HCT116 (cell line): ENCODE data around the gene NT5DC3. TPM values are rescaled to one million over a fixed set of nuclear protein-coding genes. Genes with fewer than 3 reads are reported as not detected.

Source experiments
- ATAC-seq: fragments of 200-7000 bp; cut with Tn5 transposase; 2 replicates; pipeline ENCODE4 v1.9.1; 2020; ENCODE audit warnings: mild to moderate bottlenecking, moderate library complexity
- BruUV-seq: library from RNA; stranded (reverse); fragments of 400-500 nt; replicated peaks from 2 replicates; lab custom pipeline; 2021; lab: Mats Ljungman, UMichigan
- CTCF ChIA-PET: fragments of 300-600 bp; sonication (Branson Sonifier 250); formaldehyde crosslinking; loops from one replicate; lab custom pipeline; 2021; ENCODE audit warnings: antibody characterized with exemption; lab: Charles Lee
- POLR2A ChIA-PET: fragments of 300-600, 350-600 bp; sonication (Branson Sonifier 250); formaldehyde crosslinking; loops from one replicate; lab custom pipeline; 2021; ENCODE audit warnings: antibody characterized with exemption; lab: Charles Lee
- RAD21 ChIA-PET, 2 experiments: fragments of 300-600 bp; sonication (Branson Sonifier 250); formaldehyde crosslinking; loops; one replicate each; lab custom pipeline; 2023; ENCODE audit warnings: low total read pairs in 2 of 2; ENCODE audit not compliant: uncharacterized antibody in 2 of 2, unreplicated experiment in 2 of 2, low non-redundant PET in 1 of 2; lab: Charles Lee
- DNase-seq: peaks from one replicate; pipeline ENCODE4 v3.0.0-alpha.2; 2010; ENCODE audit warnings: low read depth, low spot score
- H2AFZ ChIP-seq: fragments of 200-600 bp; shearing (Covaris generic), sonication (generic); 2 replicates; pipeline ENCODE4 v1.6.1; 2017; ENCODE audit warnings: low read depth, mixed run types, mixed read lengths, antibody characterized with exemption, low read length; ENCODE audit not compliant: poor library complexity, severe bottlenecking
- H3K27ac ChIP-seq: 2 replicates; pipeline ENCODE4 v1.5.1; 2012; ENCODE audit warnings: low read depth, low read length
- H3K27me3 ChIP-seq: fragments of 200-600 bp; sonication (generic); 2 replicates; pipeline ENCODE4 v1.6.1; 2016; ENCODE audit warnings: mixed run types, low read length, mixed read lengths; ENCODE audit not compliant: insufficient read depth
- H3K36me3 ChIP-seq, 2 experiments: fragments of 200-500 bp in 1 of 2; fragments of 200-600 bp in 1 of 2; sonication (Bioruptor generic) in 1 of 2; sonication (generic) in 1 of 2; 2 replicates each; pipeline versions ENCODE4 v1.5.1 to v1.6.1; 2014 to 2016; ENCODE audit warnings: low read length in 2 of 2, inconsistent platforms in 1 of 2, mixed read lengths in 1 of 2, mixed run types in 1 of 2; ENCODE audit not compliant: insufficient read depth in 2 of 2, control insufficient read depth in 1 of 2
- H3K4me1 ChIP-seq, 2 experiments: fragments of 200-600 bp in 1 of 2; sonication (generic) in 1 of 2; 2 replicates each; pipeline versions ENCODE4 v1.5.1 to v1.6.1; 2012 to 2017; ENCODE audit warnings: low read length in 2 of 2, inconsistent platforms in 1 of 2, mild to moderate bottlenecking in 1 of 2, mixed read lengths in 1 of 2, mixed run types in 1 of 2, moderate library complexity in 1 of 2; ENCODE audit not compliant: insufficient read depth in 2 of 2, control insufficient read depth in 1 of 2
- H3K4me2 ChIP-seq: fragments of 200-600 bp; sonication (generic); 2 replicates; pipeline ENCODE4 v1.6.1; 2017; ENCODE audit warnings: mixed run types, low read length, mixed read lengths
- H3K4me3 ChIP-seq, 2 experiments: fragments of 200-600 bp in 1 of 2; sonication (generic) in 1 of 2; replicated peaks in 1 of 2; 2 replicates each; pipeline ENCODE4 v1.5.1; 2011 to 2016; ENCODE audit warnings: low read length in 2 of 2, control low read depth in 1 of 2, low read depth in 1 of 2, mild to moderate bottlenecking in 1 of 2, mixed read lengths in 1 of 2, mixed run types in 1 of 2
- H3K79me2 ChIP-seq: fragments of 200-600 bp; sonication (generic); 2 replicates; pipeline ENCODE4 v1.6.1; 2017; ENCODE audit warnings: mild to moderate bottlenecking, mixed run types, low read length, moderate library complexity, mixed read lengths; ENCODE audit not compliant: insufficient read depth
- H3K9ac ChIP-seq: fragments of 200-600 bp; sonication (generic); 2 replicates; pipeline ENCODE4 v1.6.1; 2016; ENCODE audit warnings: low read length, mixed read lengths
- H3K9me2 ChIP-seq: fragments of 200-600 bp; sonication (generic), shearing (Covaris generic); 2 replicates; pipeline ENCODE4 v1.6.1; 2017; ENCODE audit warnings: mixed run types, mild to moderate bottlenecking, moderate library complexity; ENCODE audit not compliant: insufficient read depth
- H3K9me3 ChIP-seq, 2 experiments: fragments of 200-500 bp in 1 of 2; fragments of 200-600 bp in 1 of 2; sonication (Bioruptor generic) in 1 of 2; sonication (generic) in 1 of 2; 2 replicates each; pipeline ENCODE4 v1.6.1; 2014 to 2017; ENCODE audit warnings: low read length in 2 of 2, mixed read lengths in 2 of 2, inconsistent platforms in 1 of 2, low read depth in 1 of 2, mild to moderate bottlenecking in 1 of 2, mixed run types in 1 of 2, moderate library complexity in 1 of 2; ENCODE audit not compliant: control insufficient read depth in 1 of 2, insufficient read depth in 1 of 2
- H4K20me1 ChIP-seq: fragments of 200-600 bp; sonication (generic), shearing (Covaris generic); 2 replicates; pipeline ENCODE4 v1.6.1; 2017; ENCODE audit warnings: mixed run types, mild to moderate bottlenecking, moderate library complexity; ENCODE audit not compliant: insufficient read depth
- EGR1 ChIP-seq: IDR thresholded peaks from 2 replicates; pipeline ENCODE4 v1.6.1; 2012; ENCODE audit warnings: low read depth
- EZH2phosphoT487 ChIP-seq: fragments of 200-600 bp; IDR thresholded peaks from 2 replicates; pipeline ENCODE4 v1.6.1; 2018; ENCODE audit warnings: antibody characterized with exemption, borderline replicate concordance
- FOSL1 ChIP-seq: IDR thresholded peaks from 2 replicates; pipeline ENCODE4 v1.6.1; 2012; ENCODE audit warnings: low read depth
- JUND ChIP-seq: IDR thresholded peaks from 2 replicates; pipeline ENCODE4 v1.6.1; 2012
- MAX ChIP-seq: IDR thresholded peaks from 2 replicates; pipeline ENCODE4 v1.6.1; 2012
- POLR2A ChIP-seq: IDR thresholded peaks from 2 replicates; pipeline ENCODE4 v1.7.0; 2011; ENCODE audit warnings: borderline replicate concordance; ENCODE audit not compliant: insufficient read depth, insufficient read length; ENCODE audit errors: extremely low read depth
- RAD21 ChIP-seq: IDR thresholded peaks from 2 replicates; pipeline ENCODE4 v1.6.1; 2012; ENCODE audit warnings: low read depth, mild to moderate bottlenecking
- REST ChIP-seq: IDR thresholded peaks from 2 replicates; pipeline ENCODE4 v1.6.1; 2012; ENCODE audit warnings: low read depth
- SIN3A ChIP-seq: IDR thresholded peaks from 2 replicates; pipeline ENCODE4 v1.6.1; 2012; ENCODE audit warnings: low read depth
- ZFX ChIP-seq: fragments of 450-650 bp; IDR thresholded peaks from 2 replicates; pipeline ENCODE4 v1.6.1; 2017
- ZNF274 ChIP-seq: fragments of 200-500 bp; sonication (Bioruptor generic); IDR thresholded peaks from 2 replicates; pipeline ENCODE4 v1.6.1; 2014; ENCODE audit warnings: mild to moderate bottlenecking, low read depth, low read length, inconsistent platforms
- intact Hi-C: fragments of 100-400 bp; cut with micrococcal nuclease; formaldehyde crosslinking; loops from 2 replicates; pipeline ENCODE4 v1.10.0; 2022
- total RNA-seq: library from RNA; stranded (reverse); gene quantifications from one replicate; pipeline ENCODE4 v1.2.1, GENCODE V29; 2021; ENCODE audit not compliant: unreplicated experiment

NT5DC3 gene
- total RNA-seq, 1 experiment from 2014 or later = 18.7 TPM

- TF ChIP-seq RAD21 (no peak), SIN3A (no peak), MAX (no peak), FOSL1 (no peak), POLR2A (no peak), ZFX (no peak), EGR1 (no peak)
Measured at GRCh38 chr12:103756443-103756842, 84.6 kb downstream of the NT5DC3 start (continued).

- Histone ChIP-seq H3K27me3 (no peaks in the 10 kb centered on the region), H3K9ac (no peak overlapping the region), H3K4me1 (no peaks in the 10 kb centered on the region), H4K20me1 (no peaks in the 10 kb centered on the region), H3K27ac (no peak overlapping the region), H3K4me3 (no peak overlapping the region), H3K79me2 (no peaks in the 10 kb centered on the region), H2AFZ (no peak overlapping the region), H3K36me3 (no peaks in the 10 kb centered on the region), H3K4me2 (no peak overlapping the region), H3K9me2 (no peaks in the 10 kb centered on the region), H3K9me3 (no peaks in the 10 kb centered on the region)
- no peak for DNase-seq
- TF ChIP-seq ZNF274 = no peak
- no peak for TF ChIP-seq POLR2A
- BruUV-seq = no TSS peak
- ChIA-PET POLR2A (no interaction called here), CTCF (no interaction called here), RAD21 (no interaction called here)
- intact Hi-C loops = no loop called here
- no peak for ATAC-seq
Measured at GRCh38 chr12:103755425-103755824, 85.6 kb downstream of the NT5DC3 start.

- BruUV-seq = no TSS peak
- H3K9me3 ChIP-seq = no peaks in the 10 kb centered on the region
Measured at GRCh38 chr12:103751600-103751999, 89.4 kb downstream of the NT5DC3 start.

More at GRCh38 chr12:103751600-103751999, 89.4 kb downstream of the NT5DC3 start:
- DNase-seq = no peak
- ChIA-PET RAD21 (no interaction called here), CTCF (no interaction called here), POLR2A (no interaction called here)
- H3K4me3 ChIP-seq = no peak overlapping the region
- H2AFZ ChIP-seq = no peak overlapping the region
- ATAC-seq = no peak
- H3K36me3 ChIP-seq = no peaks in the 10 kb centered on the region
- intact Hi-C loops = no loop called here
- no peaks in the 10 kb centered on the region for H3K79me2 ChIP-seq
- no peak overlapping the region for H3K4me2 ChIP-seq
- H3K27me3 ChIP-seq = no peaks in the 10 kb centered on the region
- H4K20me1 ChIP-seq = no peaks in the 10 kb centered on the region
- H3K9me2 ChIP-seq = no peaks in the 10 kb centered on the region
- no peak for TF ChIP-seq ZFX
- TF ChIP-seq RAD21 = no peak
- TF ChIP-seq FOSL1 = no peak
- no peak for TF ChIP-seq EZH2phosphoT487
- no peak for TF ChIP-seq JUND
- no peak for TF ChIP-seq REST
- no peak overlapping the region for H3K9ac ChIP-seq
- peaks cover 0 to 10% of the 10 kb centered on the region in 2 experiments; a peak in 1 of 4 replicates for H3K4me1 ChIP-seq
- no peak overlapping the region for H3K27ac ChIP-seq
